Neutrophil (primary cell): ENCODE results near the gene SLC6A12.

Source experiments
- H3K27ac ChIP-seq: fragments of 200-600 bp; sonication (generic); 2 replicates; pipeline ENCODE4 v1.5.1; 2016; ENCODE audit warnings: mild to moderate bottlenecking, moderate library complexity
- H3K27me3 ChIP-seq: fragments of 200-600 bp; sonication (generic); 2 replicates; pipeline ENCODE4 v1.6.0; 2016; ENCODE audit warnings: mild to moderate bottlenecking
- H3K36me3 ChIP-seq: fragments of 200-600 bp; sonication (generic); 2 replicates; pipeline ENCODE4 v1.5.1; 2017
- H3K4me1 ChIP-seq, 2 experiments: fragments of 200-600 bp in 1 of 2; sonication (generic) in 1 of 2; 1 replicate in 1 of 2; 2 replicates in 1 of 2; pipeline versions ENCODE4 v1.5.1 to v1.6.1; 2013 to 2016; ENCODE audit warnings: low read depth in 1 of 2, low read length in 1 of 2, mild to moderate bottlenecking in 1 of 2, moderate library complexity in 1 of 2; ENCODE audit not compliant: control insufficient read depth in 1 of 2, insufficient read depth in 1 of 2
- H3K4me3 ChIP-seq, 2 experiments: fragments of 200-600 bp in 1 of 2; sonication (generic) in 1 of 2; 1 replicate in 1 of 2; 2 replicates in 1 of 2; pipeline ENCODE4 v1.5.1; 2013 to 2016; ENCODE audit warnings: low read depth in 1 of 2, low read length in 1 of 2, mild to moderate bottlenecking in 1 of 2, moderate library complexity in 1 of 2
- H3K9me3 ChIP-seq: fragments of 200-600 bp; sonication (generic); 2 replicates; pipeline ENCODE4 v1.5.1; 2016
- TF ChIP-seq, protein P1 (sequence below): fragments of 200-600 bp; sonication (generic); IDR thresholded peaks from 2 replicates; pipeline ENCODE4 v1.5.1; 2016; ENCODE audit warnings: antibody characterized with exemption

SLC6A12 gene

DNA sequence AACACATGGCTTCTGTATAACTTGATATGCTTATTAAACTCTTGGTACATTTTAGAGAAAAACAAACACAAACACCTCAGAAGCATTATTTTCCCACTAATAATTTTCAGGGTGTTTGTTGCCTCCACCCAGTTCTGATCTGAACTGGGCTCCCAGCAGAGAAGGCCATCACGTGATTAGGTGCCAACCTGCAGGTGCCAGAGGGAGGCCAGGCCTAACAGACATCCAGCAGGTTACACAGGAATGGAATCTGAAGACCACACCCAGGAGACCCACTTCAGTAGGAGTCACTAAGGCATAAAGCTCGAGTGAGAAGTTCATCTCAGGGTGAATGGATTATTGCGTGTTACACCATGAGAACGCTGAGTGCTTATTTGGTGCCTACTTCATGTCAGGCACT, 8.9 kb downstream of the SLC6A12 start:
- Histone ChIP-seq H3K9me3 (no peaks in the 10 kb centered on the region), H3K4me3 (no peak overlapping the region), H3K4me1 (no peaks in the 10 kb centered on the region), H3K27ac (no peak overlapping the region), H3K27me3 (peaks cover 68% of the 10 kb centered on the region), H3K36me3 (no peaks in the 10 kb centered on the region)
- TF ChIP-seq, protein P1, sequence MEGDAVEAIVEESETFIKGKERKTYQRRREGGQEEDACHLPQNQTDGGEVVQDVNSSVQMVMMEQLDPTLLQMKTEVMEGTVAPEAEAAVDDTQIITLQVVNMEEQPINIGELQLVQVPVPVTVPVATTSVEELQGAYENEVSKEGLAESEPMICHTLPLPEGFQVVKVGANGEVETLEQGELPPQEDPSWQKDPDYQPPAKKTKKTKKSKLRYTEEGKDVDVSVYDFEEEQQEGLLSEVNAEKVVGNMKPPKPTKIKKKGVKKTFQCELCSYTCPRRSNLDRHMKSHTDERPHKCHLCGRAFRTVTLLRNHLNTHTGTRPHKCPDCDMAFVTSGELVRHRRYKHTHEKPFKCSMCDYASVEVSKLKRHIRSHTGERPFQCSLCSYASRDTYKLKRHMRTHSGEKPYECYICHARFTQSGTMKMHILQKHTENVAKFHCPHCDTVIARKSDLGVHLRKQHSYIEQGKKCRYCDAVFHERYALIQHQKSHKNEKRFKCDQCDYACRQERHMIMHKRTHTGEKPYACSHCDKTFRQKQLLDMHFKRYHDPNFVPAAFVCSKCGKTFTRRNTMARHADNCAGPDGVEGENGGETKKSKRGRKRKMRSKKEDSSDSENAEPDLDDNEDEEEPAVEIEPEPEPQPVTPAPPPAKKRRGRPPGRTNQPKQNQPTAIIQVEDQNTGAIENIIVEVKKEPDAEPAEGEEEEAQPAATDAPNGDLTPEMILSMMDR = no peak

DNA sequence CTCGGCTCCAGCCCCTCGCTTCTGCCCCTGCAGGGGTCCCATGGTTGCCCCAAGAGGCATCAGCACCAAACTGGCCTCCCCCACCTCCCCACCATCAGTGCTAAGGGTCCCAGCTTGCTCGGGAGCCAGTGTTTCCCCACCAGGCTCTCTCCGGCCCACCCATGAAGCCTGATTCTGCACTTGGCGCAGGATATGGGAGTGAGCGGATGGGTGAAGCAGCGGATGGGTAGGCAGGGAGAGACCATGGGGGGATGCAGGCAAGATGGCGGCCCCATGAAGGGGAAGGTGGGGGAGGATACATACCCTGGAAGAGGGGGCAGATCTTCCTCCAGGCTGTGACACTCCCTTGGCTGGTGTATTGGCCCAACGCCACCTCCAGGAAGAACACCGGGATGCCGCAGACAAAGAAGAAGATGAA, 9.7 kb downstream of the SLC6A12 start:
- Histone ChIP-seq H3K4me3 (no peak overlapping the region), H3K36me3 (no peaks in the 10 kb centered on the region), H3K4me1 (no peaks in the 10 kb centered on the region), H3K27me3 (peaks cover 74% of the 10 kb centered on the region), H3K9me3 (no peaks in the 10 kb centered on the region), H3K27ac (no peak overlapping the region)
- TF ChIP-seq, protein P1 = no peak

DNA sequence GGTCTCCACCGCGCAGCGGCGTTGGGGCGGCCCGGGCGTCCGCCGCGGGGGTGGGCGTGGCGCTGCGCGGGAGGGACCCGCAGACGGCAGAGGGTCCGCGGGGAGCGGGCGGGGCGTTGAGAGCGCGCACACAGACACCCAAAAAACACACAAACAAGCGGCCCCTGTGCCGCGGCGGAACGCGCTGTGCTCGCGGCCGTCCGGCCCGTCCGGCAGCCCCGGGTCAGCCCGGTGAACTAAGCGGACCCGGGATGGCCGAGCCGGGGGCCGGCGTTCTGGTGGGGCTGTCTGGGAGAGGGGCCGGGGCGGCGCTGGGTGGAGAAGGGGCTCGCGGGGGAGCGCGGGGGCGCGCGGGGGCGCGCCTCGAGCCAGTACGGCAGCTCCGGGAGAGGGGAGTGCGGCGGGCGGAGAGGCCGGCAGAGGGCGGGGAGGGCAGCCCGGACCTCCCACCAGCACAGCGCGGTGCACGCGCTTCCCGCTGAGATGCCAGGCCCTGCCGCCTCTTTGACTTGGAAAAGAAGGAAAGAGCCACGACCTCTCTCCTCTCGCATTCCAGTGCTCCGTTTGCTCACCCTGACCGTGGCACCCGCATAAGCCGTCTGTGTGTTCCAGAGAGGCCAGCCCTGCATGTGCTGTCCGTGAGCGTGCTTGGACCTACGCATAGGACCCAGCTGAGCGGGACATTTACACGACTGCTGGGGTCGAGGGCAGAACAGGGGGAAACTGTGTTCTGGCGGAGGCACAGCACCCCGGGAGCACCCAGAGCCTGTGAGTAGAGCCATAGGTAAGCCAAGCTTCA, 10.3 kb downstream of the SLC6A12 start:
- no peaks in the 10 kb centered on the region for H3K9me3 ChIP-seq
- TF ChIP-seq, protein P1 = no peak
- no peak overlapping the region for H3K4me3 ChIP-seq
- H3K27ac ChIP-seq = no peak overlapping the region
- H3K4me1 ChIP-seq = no peaks in the 10 kb centered on the region
- H3K36me3 ChIP-seq = no peaks in the 10 kb centered on the region
- H3K27me3 ChIP-seq = peaks cover 80% of the 10 kb centered on the region

DNA sequence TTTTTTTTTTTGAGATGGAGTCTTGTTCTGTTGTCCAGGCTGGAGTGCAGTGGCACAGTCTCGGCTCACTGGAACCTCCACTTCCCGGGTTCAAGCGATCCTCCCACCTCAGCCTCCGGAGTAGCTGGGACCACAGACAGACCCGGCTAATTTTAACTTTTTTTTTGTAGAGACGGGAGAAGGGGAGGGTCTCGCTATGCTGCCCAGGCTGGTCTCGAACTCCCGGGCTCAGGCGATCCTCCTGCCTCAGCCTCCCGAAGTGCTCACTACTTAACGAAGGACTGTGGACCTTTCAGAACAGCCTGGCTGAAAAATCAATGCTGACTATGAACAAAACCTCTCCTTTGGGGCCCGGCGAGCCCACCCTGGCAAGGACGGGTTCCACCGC, 10.9 kb downstream of the SLC6A12 start:
- Histone ChIP-seq H3K27me3 (peaks cover 85% of the 10 kb centered on the region), H3K36me3 (no peaks in the 10 kb centered on the region), H3K4me1 (no peaks in the 10 kb centered on the region), H3K4me3 (no peak overlapping the region), H3K27ac (no peak overlapping the region), H3K9me3 (no peaks in the 10 kb centered on the region)
- TF ChIP-seq, protein P1 = no peak

DNA sequence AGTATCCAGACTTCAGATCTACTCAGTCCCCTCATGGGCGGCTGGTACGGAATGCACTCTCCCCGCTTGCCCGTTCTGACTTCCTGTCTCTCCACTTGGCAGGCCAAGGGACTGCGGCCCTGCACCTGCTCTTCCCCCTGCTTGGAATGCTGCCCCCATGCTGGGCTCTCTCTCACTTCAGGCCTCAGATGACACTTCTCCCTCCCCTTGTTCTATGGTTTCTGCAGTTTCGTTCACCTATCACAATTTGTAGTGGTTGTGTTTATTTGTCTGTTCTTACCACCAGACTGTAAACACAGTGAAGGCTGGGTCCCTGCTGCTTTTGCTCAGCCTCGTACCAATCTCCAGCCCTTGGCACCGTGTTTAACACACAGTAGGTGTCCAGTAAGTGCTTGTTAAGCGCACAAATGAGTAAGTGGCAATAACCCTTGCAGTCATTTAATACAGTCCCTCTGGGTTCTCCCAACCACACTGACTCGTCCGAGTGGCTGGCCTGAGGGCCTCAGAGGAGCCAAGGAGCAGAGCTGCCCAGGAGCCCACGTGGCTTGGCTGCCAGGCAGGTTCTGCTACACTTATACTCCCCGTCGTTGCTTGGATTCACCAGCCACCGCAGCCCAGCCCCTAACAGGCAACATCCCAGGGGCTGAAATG, 11.8 kb downstream of the SLC6A12 start:
- Histone ChIP-seq H3K4me1 (no peaks in the 10 kb centered on the region), H3K9me3 (no peaks in the 10 kb centered on the region), H3K4me3 (no peak overlapping the region), H3K27ac (no peak overlapping the region), H3K36me3 (no peaks in the 10 kb centered on the region), H3K27me3 (peaks cover 89% of the 10 kb centered on the region)
- TF ChIP-seq, protein P1 = no peak
